Endothelial cell of umbilical vein (primary cell): ENCODE results near the gene GPSM1. TPM values are rescaled to one million over a fixed set of nuclear protein-coding genes. Genes with fewer than 3 reads are reported as not detected.

Experiments used
- BruUV-seq: library from RNA; stranded (reverse); fragments of 400-500 nt; replicated peaks from 2 replicates; lab custom pipeline; 2021; lab: Mats Ljungman, UMichigan
- CTCF ChIA-PET: fragments of 300-600, 350-600 bp; sonication (Branson Sonifier 250); formaldehyde crosslinking; loops from one replicate; lab custom pipeline; 2021; ENCODE audit warnings: antibody characterized with exemption, inconsistent platforms; lab: Charles Lee
- POLR2A ChIA-PET: fragments of 300-600, 350-600 bp; sonication (Branson Sonifier 250); formaldehyde crosslinking; loops from one replicate; lab custom pipeline; 2021; ENCODE audit warnings: antibody characterized with exemption, inconsistent platforms; lab: Charles Lee
- DNase-seq: peaks from one replicate; pipeline ENCODE4 v3.0.0-alpha.2; 2011; ENCODE audit warnings: low read depth, low spot score
- FAIRE-seq: peaks from 2 replicates; lab custom pipeline; 2011; peaks lifted over from hg19 to GRCh38; lab: Jason Lieb, UNC
- H2AFZ ChIP-seq: 2 replicates; pipeline ENCODE4 v1.6.0; 2012; ENCODE audit warnings: low read depth, low read length, control low read depth, inconsistent platforms
- H3K27ac ChIP-seq: 2 replicates; pipeline ENCODE4 v1.5.1; 2011; ENCODE audit warnings: low read depth, mild to moderate bottlenecking, control low read depth, low read length, moderate library complexity; ENCODE audit not compliant: insufficient read depth
- H3K27me3 ChIP-seq, 2 experiments: 2 replicates each; pipeline versions ENCODE4 v1.6.0 to v1.6.1; 2011; ENCODE audit warnings: low read length in 2 of 2, mixed read lengths in 1 of 2; ENCODE audit not compliant: control insufficient read depth in 2 of 2, insufficient read depth in 2 of 2
- H3K36me3 ChIP-seq, 2 experiments: 2 replicates in 1 of 2; 3 replicates in 1 of 2; pipeline ENCODE4 v1.5.1; 2011; ENCODE audit warnings: low read length in 2 of 2, mild to moderate bottlenecking in 1 of 2, moderate library complexity in 1 of 2; ENCODE audit not compliant: control insufficient read depth in 2 of 2, insufficient read depth in 2 of 2; ENCODE audit errors: extremely low read depth in 1 of 2
- H3K4me1 ChIP-seq: 3 replicates; pipeline ENCODE4 v1.5.1; 2011; ENCODE audit warnings: mild to moderate bottlenecking, low read length; ENCODE audit not compliant: control insufficient read depth, insufficient read depth; ENCODE audit errors: extremely low read depth
- H3K4me2 ChIP-seq: 2 replicates; pipeline ENCODE4 v1.6.1; 2011; ENCODE audit warnings: low read length, control low read depth, mixed read lengths; ENCODE audit not compliant: insufficient read depth
- H3K4me3 ChIP-seq, 3 experiments: fragments of 200-600 bp in 1 of 3; sonication (generic), shearing (Covaris generic) in 1 of 3; replicated peaks in 1 of 3; 2 replicates each; pipeline ENCODE4 v1.5.1; 2011 to 2016; ENCODE audit warnings: control low read depth in 3 of 3, low read length in 3 of 3, mild to moderate bottlenecking in 2 of 3, inconsistent platforms in 1 of 3, low read depth in 1 of 3, moderate library complexity in 1 of 3; ENCODE audit not compliant: insufficient read depth in 1 of 3
- H3K79me2 ChIP-seq: 2 replicates; pipeline ENCODE4 v1.6.0; 2012; ENCODE audit warnings: low read length, inconsistent platforms; ENCODE audit not compliant: control insufficient read depth, insufficient read depth
- H3K9ac ChIP-seq: replicated peaks from 2 replicates; pipeline ENCODE3; 2011; ENCODE audit warnings: low read length, control low read depth; ENCODE audit not compliant: insufficient read depth; ENCODE audit errors: extremely low read depth
- H3K9me1 ChIP-seq: replicated peaks from 3 replicates; pipeline ENCODE4 v1.6.0; 2011; ENCODE audit warnings: mild to moderate bottlenecking, low read length; ENCODE audit not compliant: control insufficient read depth, insufficient read depth; ENCODE audit errors: extremely low read depth
- H3K9me3 ChIP-seq: replicated peaks from 2 replicates; pipeline ENCODE4 v1.5.1; 2012; ENCODE audit warnings: low read length, inconsistent platforms; ENCODE audit not compliant: control insufficient read depth, insufficient read depth
- H4K20me1 ChIP-seq: replicated peaks from 2 replicates; pipeline ENCODE3; 2011; ENCODE audit warnings: mild to moderate bottlenecking, low read length; ENCODE audit not compliant: control insufficient read depth, insufficient read depth; ENCODE audit errors: extremely low read depth
- EZH2 ChIP-seq: IDR thresholded peaks from 2 replicates; pipeline ENCODE4 v1.6.1; 2012; ENCODE audit warnings: borderline replicate concordance, low read depth, mild to moderate bottlenecking, moderate library complexity, low read length, inconsistent platforms; ENCODE audit not compliant: severe bottlenecking
- FOS ChIP-seq: IDR thresholded peaks from 2 replicates; pipeline ENCODE4 v1.6.1; 2011; ENCODE audit warnings: mild to moderate bottlenecking, low read length, moderate library complexity, borderline replicate concordance; ENCODE audit not compliant: insufficient read depth
- GATA2 ChIP-seq: IDR thresholded peaks from 2 replicates; pipeline ENCODE4 v1.7.0; 2011; ENCODE audit warnings: low read depth, mild to moderate bottlenecking, moderate library complexity, mixed read lengths, low read length; ENCODE audit not compliant: insufficient read length, insufficient read depth
- JUN ChIP-seq: IDR thresholded peaks from 2 replicates; pipeline ENCODE4 v1.6.1; 2011; ENCODE audit warnings: borderline replicate concordance, low read depth; ENCODE audit not compliant: insufficient read length, insufficient read depth
- MYC ChIP-seq: IDR thresholded peaks from one replicate; pipeline ENCODE4 v1.6.1; 2011; ENCODE audit warnings: mild to moderate bottlenecking, low read depth, low read length
- POLR2A ChIP-seq: IDR thresholded peaks from 2 replicates; pipeline ENCODE4 v1.6.1; 2012; ENCODE audit warnings: low read depth, mild to moderate bottlenecking, control low read depth, low read length
- POLR2AphosphoS5 ChIP-seq: IDR thresholded peaks from 2 replicates; pipeline ENCODE4 v1.6.1; 2012; ENCODE audit warnings: low read depth, mild to moderate bottlenecking, control low read depth, low read length, moderate library complexity; ENCODE audit not compliant: insufficient read depth
- dilution Hi-C: fragments of 300-500 bp; cut with MboI; formaldehyde crosslinking; loops from one replicate; pipeline ENCODE4 v1.15.0; 2019; ENCODE audit warnings: low sequenced_read_pairs; ENCODE audit not compliant: extremely low pct_ligation_motif_present
- intact Hi-C: fragments of 100-400 bp; cut with micrococcal nuclease; formaldehyde crosslinking; loops from one replicate; pipeline ENCODE4 v1.10.0; 2022
- polyA plus RNA-seq, 4 experiments: library from polyadenylated mRNA; depleted of rRNA in 3 of 4; stranded (reverse) in 3 of 4; unstranded in 1 of 4; fragments of >200 nt; gene quantifications; 2 replicates each; pipeline versions ENCODE4 v1.2.1 to v1.2.3, GENCODE V29; 2011 to 2012; ENCODE audit warnings: missing spikeins in 1 of 4
- total RNA-seq: library from RNA; stranded (reverse); gene quantifications from 2 replicates; pipeline ENCODE4 v1.2.3, GENCODE V29; 2021
- TF ChIP-seq, protein P1 (sequence below), 2 donors: IDR thresholded peaks; 1 replicate in 1 of 2; 2 replicates in 1 of 2; pipeline ENCODE4 v1.5.1; 2011; ENCODE audit warnings: low read length in 2 of 2, mild to moderate bottlenecking in 2 of 2, moderate library complexity in 2 of 2, control low read depth in 1 of 2, inconsistent platforms in 1 of 2, low read depth in 1 of 2; ENCODE audit not compliant: insufficient read depth in 1 of 2; ENCODE audit errors: extremely low read depth in 1 of 2
- TF ChIP-seq, protein P2 (sequence below): IDR thresholded peaks from 2 replicates; pipeline ENCODE4 v1.6.1; 2011; ENCODE audit not compliant: insufficient read depth, insufficient read length

Gene GPSM1
- total and polyA plus RNA-seq, 2 donors (not counting 3 experiments of a cell fraction or from before 2014, with no cell fraction given), result 34.6 to 47.1 TPM

DNA sequence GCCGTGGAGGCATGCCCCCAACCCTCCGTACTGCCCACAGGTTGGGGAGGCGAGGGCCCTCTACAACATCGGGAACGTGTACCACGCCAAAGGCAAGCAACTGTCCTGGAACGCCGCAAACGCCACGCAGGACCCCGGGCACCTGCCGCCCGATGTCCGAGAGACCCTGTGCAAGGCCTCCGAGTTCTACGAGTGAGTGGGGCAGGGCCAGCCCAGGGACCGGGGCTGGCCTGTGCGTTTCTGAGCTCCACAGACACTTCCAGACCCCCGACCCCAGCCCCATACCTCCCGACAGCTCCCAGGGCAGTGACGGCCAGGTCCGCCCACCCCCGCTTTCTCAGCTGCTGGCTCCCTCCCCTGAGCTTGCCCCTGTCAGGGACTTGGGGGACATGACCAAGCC lies 9.5 kb downstream of the GPSM1 start:
- no peak overlapping the region for H3K9ac ChIP-seq
- intact Hi-C loops (no loop called here), dilution Hi-C loops (no loop called here)
- H3K27ac ChIP-seq, result no peak overlapping the region
- peaks cover 5 to 36% of the 10 kb centered on the region in 2 experiments for H3K36me3 ChIP-seq
- H3K4me1 ChIP-seq, result no peaks in the 10 kb centered on the region
- H3K4me2 ChIP-seq, result no peak overlapping the region
- ChIA-PET CTCF (interaction anchor here (1.0 to 1.3 kb wide), 2 partner anchors 9 to 73 kb away, joined by 3 to 7 read pairs; no protein-coding TSS in a partner anchor), POLR2A (no interaction called here)
- no peaks in the 10 kb centered on the region for H3K9me3 ChIP-seq
- no TSS peak for BruUV-seq
- H2AFZ ChIP-seq, result no peak overlapping the region
- TF ChIP-seq POLR2AphosphoS5 (no peak), EZH2 (no peak), FOS (no peak), GATA2 (no peak), JUN (no peak), POLR2A (no peak), MYC (no peak)
- TF ChIP-seq, protein P1, sequence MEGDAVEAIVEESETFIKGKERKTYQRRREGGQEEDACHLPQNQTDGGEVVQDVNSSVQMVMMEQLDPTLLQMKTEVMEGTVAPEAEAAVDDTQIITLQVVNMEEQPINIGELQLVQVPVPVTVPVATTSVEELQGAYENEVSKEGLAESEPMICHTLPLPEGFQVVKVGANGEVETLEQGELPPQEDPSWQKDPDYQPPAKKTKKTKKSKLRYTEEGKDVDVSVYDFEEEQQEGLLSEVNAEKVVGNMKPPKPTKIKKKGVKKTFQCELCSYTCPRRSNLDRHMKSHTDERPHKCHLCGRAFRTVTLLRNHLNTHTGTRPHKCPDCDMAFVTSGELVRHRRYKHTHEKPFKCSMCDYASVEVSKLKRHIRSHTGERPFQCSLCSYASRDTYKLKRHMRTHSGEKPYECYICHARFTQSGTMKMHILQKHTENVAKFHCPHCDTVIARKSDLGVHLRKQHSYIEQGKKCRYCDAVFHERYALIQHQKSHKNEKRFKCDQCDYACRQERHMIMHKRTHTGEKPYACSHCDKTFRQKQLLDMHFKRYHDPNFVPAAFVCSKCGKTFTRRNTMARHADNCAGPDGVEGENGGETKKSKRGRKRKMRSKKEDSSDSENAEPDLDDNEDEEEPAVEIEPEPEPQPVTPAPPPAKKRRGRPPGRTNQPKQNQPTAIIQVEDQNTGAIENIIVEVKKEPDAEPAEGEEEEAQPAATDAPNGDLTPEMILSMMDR (IDR thresholded peaks at IDR 0.05; ENCODE audit: extremely low read depth in 1 of 2, insufficient read depth in 1 of 2, low read depth in 1 of 2, low read length in 2 of 2), result no peak
- TF ChIP-seq, protein P2, sequence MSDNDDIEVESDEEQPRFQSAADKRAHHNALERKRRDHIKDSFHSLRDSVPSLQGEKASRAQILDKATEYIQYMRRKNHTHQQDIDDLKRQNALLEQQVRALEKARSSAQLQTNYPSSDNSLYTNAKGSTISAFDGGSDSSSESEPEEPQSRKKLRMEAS, result no peak
- H3K4me3 ChIP-seq, result no peak overlapping the region
- H3K79me2 ChIP-seq, result peaks cover 5% of the 10 kb centered on the region
- FAIRE-seq, result no peak
- no peaks in the 10 kb centered on the region for H4K20me1 ChIP-seq
- no peak for DNase-seq
- H3K9me1 ChIP-seq, result no peaks in the 10 kb centered on the region
- H3K27me3 ChIP-seq, result no peaks in the 10 kb centered on the region
